Mesothelial cell of epicardium (in vitro differentiated cells): ENCODE results near the gene PRKAR1B. TPM values are rescaled to one million over a fixed set of nuclear protein-coding genes. Genes with fewer than 3 reads are reported as not detected.

Experiments
- DNase-seq, 2 experiments: peaks; one replicate each; pipeline ENCODE4 v3.0.0; 2021; ENCODE audit warnings: low spot score in 2 of 2; ENCODE audit not compliant: unreplicated experiment in 2 of 2
- H3K27ac Mint-ChIP-seq: 2 replicates; pipeline ENCODE4 v1.8.0; 2021; ENCODE audit warnings: mixed read lengths
- H3K27me3 Mint-ChIP-seq: 2 replicates; pipeline ENCODE4 v1.8.0; 2021; ENCODE audit warnings: low read depth, mixed read lengths
- H3K36me3 Mint-ChIP-seq: 2 replicates; pipeline ENCODE4 v1.8.0; 2021; ENCODE audit warnings: mixed read lengths
- H3K4me1 Mint-ChIP-seq: 2 replicates; pipeline ENCODE4 v1.8.0; 2021; ENCODE audit warnings: mixed read lengths
- H3K4me3 Mint-ChIP-seq: 2 replicates; pipeline ENCODE4 v1.8.0; 2021; ENCODE audit warnings: mild to moderate bottlenecking, moderate library complexity, mixed read lengths
- H3K9me3 Mint-ChIP-seq: 2 replicates; pipeline ENCODE4 v1.8.0; 2021; ENCODE audit warnings: mixed read lengths
- CTCF ChIP-seq: fragments of 200-600 bp; sonication (generic); IDR thresholded peaks from one replicate; pipeline ENCODE4 v1.5.0; 2021; ENCODE audit warnings: antibody characterized with exemption; ENCODE audit not compliant: unreplicated experiment
- total RNA-seq: library from RNA; stranded (reverse); gene quantifications from 3 replicates; pipeline ENCODE4 v1.2.1, GENCODE V29; 2021

PRKAR1B gene
- total RNA-seq, 1 donor from 2014 or later, result 50.6 TPM

GRCh38 chr7:723541-723940 lies 3.5 kb downstream of the PRKAR1B start:
- Mint-ChIP-seq H3K36me3 (peaks cover 49% of the 10 kb centered on the region), H3K9me3 (peaks cover 48% of the 10 kb centered on the region), H3K4me1 (peaks cover 19% of the 10 kb centered on the region), H3K27ac (no peak overlapping the region), H3K27me3 (no peaks in the 10 kb centered on the region), H3K4me3 (no peak overlapping the region)
- TF ChIP-seq CTCF, result no peak
- no peak for DNase-seq

GRCh38 chr7:721619-722248 lies 5.3 kb downstream of the PRKAR1B start:
- H3K4me3 Mint-ChIP-seq, result no peak overlapping the region
- TF ChIP-seq CTCF, result no peak
- H3K36me3 Mint-ChIP-seq, result peaks cover 50% of the 10 kb centered on the region
- no peaks in the 10 kb centered on the region for H3K27me3 Mint-ChIP-seq
- DNase-seq, result no peak
- H3K4me1 Mint-ChIP-seq, result peaks cover 11% of the 10 kb centered on the region
- H3K9me3 Mint-ChIP-seq, result peaks cover 50% of the 10 kb centered on the region
- H3K27ac Mint-ChIP-seq, result no peak overlapping the region

GRCh38 chr7:716636-717035 lies 10.4 kb downstream of the PRKAR1B start:
- H3K9me3 Mint-ChIP-seq, result peaks cover 20% of the 10 kb centered on the region
- peaks cover 18% of the 10 kb centered on the region for H3K36me3 Mint-ChIP-seq
- H3K4me1 Mint-ChIP-seq, result peaks cover 11% of the 10 kb centered on the region
- no peak overlapping the region for H3K4me3 Mint-ChIP-seq
- no peaks in the 10 kb centered on the region for H3K27me3 Mint-ChIP-seq
- peak in 1 of 2 experiments; percentile 32 for DNase-seq
- no peak for TF ChIP-seq CTCF
- no peak overlapping the region for H3K27ac Mint-ChIP-seq

GRCh38 chr7:716222-716621 lies 10.9 kb downstream of the PRKAR1B start:
- peaks cover 14% of the 10 kb centered on the region for H3K4me1 Mint-ChIP-seq
- H3K9me3 Mint-ChIP-seq, result peaks cover 19% of the 10 kb centered on the region
- H3K4me3 Mint-ChIP-seq, result no peak overlapping the region
- TF ChIP-seq CTCF, result no peak
- peaks cover 17% of the 10 kb centered on the region for H3K36me3 Mint-ChIP-seq
- no peak overlapping the region for H3K27ac Mint-ChIP-seq
- no peak for DNase-seq
- H3K27me3 Mint-ChIP-seq, result no peaks in the 10 kb centered on the region

GRCh38 chr7:714251-714671 lies 12.8 kb downstream of the PRKAR1B start:
- Mint-ChIP-seq H3K27ac (peak overlapping the region; percentile 66), H3K4me1 (peaks cover 17% of the 10 kb centered on the region), H3K4me3 (peak overlapping the region; percentile 62), H3K27me3 (no peaks in the 10 kb centered on the region), H3K36me3 (peaks cover 9% of the 10 kb centered on the region), H3K9me3 (peaks cover 4% of the 10 kb centered on the region)
- peak in 1 of 2 experiments; percentile 36 for DNase-seq
- no peak for TF ChIP-seq CTCF
